ENCODE measurements around the gene SYNE3.

Gene SYNE3

GRCh38 chr14:95495538-95496025 is 20.9 kb downstream of the SYNE3 start:
- TF ChIP-seq CTCF (IDR thresholded peaks at IDR 0.05; ENCODE audit: low read depth, low read length): no peak
- H3K4me3 ChIP-seq (ENCODE audit: low read depth, low read length): no peak overlapping the region
- DNase-seq (ENCODE audit: low read depth, low spot score): no peak
- in situ Hi-C loops (cut with HindIII; ENCODE audit: low sequenced_read_pairs): no loop called here

- H3K4me3 ChIP-seq (ENCODE audit: low read depth, low read length): no peak overlapping the region
- in situ Hi-C loops (cut with HindIII; ENCODE audit: low sequenced_read_pairs): no loop called here
- no peak for TF ChIP-seq CTCF (IDR thresholded peaks at IDR 0.05; ENCODE audit: low read depth, low read length)
- no peak for DNase-seq (ENCODE audit: low read depth, low spot score)
These were observed 21.4 kb downstream of the SYNE3 start for GRCh38 chr14:95495076-95495475.

- H3K4me3 ChIP-seq (ENCODE audit: low read depth, low read length): no peak overlapping the region
- DNase-seq (ENCODE audit: low read depth, low spot score): no peak
- in situ Hi-C loops (cut with HindIII; ENCODE audit: low sequenced_read_pairs): no loop called here
- no peak for TF ChIP-seq CTCF (IDR thresholded peaks at IDR 0.05; ENCODE audit: low read depth, low read length)
These were observed 22.0 kb downstream of the SYNE3 start for GRCh38 chr14:95494456-95494855.

- no peak for DNase-seq (ENCODE audit: low read depth, low spot score)
- no peak overlapping the region for H3K4me3 ChIP-seq (ENCODE audit: low read depth, low read length)
- TF ChIP-seq CTCF (IDR thresholded peaks at IDR 0.05; ENCODE audit: low read depth, low read length): no peak
- in situ Hi-C loops (cut with HindIII; ENCODE audit: low sequenced_read_pairs): no loop called here
These were observed 22.5 kb downstream of the SYNE3 start for GRCh38 chr14:95493976-95494375.

GRCh38 chr14:95493503-95493902 is 22.9 kb downstream of the SYNE3 start:
- H3K4me3 ChIP-seq (ENCODE audit: low read depth, low read length): no peak overlapping the region
- no peak for TF ChIP-seq CTCF (IDR thresholded peaks at IDR 0.05; ENCODE audit: low read depth, low read length)
- DNase-seq (ENCODE audit: low read depth, low spot score): no peak
- in situ Hi-C loops (cut with HindIII; ENCODE audit: low sequenced_read_pairs): no loop called here

GRCh38 chr14:95491936-95492608 is 24.4 kb downstream of the SYNE3 start:
- in situ Hi-C loops (cut with HindIII; ENCODE audit: low sequenced_read_pairs): no loop called here
- no peak overlapping the region for H3K4me3 ChIP-seq (ENCODE audit: low read depth, low read length)
- no peak for DNase-seq (ENCODE audit: low read depth, low spot score)
- no peak for TF ChIP-seq CTCF (IDR thresholded peaks at IDR 0.05; ENCODE audit: low read depth, low read length)

Measured in astrocyte of the spinal cord (primary cell).